Putamen (tissue), 1 donor: ENCODE results near the gene NAT10.

ENCODE experiments used
- DNase-seq: peaks from one replicate; pipeline ENCODE4 v3.0.0-alpha.2; 2016; ENCODE audit warnings: low spot score

NAT10 gene

DNA sequence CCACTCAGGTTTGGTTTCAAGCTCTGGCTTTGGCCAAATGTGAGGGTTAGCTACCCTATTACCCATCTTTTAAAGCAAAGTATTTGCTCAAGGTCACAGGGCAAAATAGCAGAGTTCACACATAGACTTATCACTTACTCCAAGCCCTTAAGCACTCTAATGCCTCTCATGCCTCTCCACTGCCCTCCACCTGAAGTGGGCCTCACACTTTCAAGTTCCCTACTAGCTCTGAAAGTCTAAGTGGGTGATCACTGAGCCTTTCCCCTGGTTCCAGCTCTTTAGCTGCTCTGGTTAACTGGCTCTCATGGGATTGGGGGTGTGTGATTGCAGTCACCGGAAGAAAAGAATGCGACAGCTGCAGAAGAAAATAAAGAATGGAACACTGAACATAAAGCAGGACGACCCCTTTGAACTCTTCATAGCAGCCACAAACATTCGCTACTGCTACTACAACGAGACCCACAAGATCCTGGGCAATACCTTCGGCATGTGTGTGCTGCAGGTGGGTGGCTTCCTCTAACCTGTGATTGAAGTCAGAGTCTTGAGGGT, 6.4 kb downstream of the NAT10 start:
- DNase-seq: no peak

DNA sequence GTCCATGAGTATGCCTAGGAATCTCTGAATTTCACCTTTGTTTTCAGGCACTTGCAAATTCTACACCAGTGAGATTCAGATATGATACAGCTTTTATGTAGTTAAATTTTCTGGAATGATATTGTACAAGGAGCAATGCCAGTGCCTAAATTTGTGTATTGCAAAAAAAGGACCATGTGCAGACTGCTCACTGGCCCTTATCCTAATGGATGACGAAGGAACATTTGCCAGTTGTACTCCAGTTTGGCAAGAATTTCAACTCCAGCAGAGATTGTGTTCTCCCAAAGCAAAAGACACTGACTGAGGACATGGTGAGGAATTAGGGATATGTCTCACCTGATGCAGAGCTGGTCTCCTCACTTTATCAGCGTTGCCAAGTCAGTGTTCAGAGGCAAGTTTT, 8.6 kb downstream of the NAT10 start:
- no peak for DNase-seq

DNA sequence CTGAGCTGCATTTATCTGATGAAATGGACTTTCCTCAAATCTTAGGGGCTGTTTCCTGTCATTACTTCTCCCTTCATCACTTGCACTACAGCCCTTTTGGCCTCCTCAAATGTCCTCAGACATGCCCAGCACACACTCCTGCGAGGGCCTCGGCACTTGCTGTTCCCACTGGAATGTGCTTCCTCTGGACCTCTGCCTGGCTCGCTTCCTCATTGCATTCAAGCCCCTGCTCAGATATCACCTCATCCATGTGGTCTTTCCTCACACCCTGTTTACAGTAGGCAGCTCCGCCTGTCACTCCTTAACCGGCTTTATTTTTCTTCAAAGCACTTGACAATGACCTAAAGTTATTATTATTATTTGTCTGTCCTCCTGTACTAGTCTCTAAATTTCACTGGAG, 9.0 kb downstream of the NAT10 start:
- DNase-seq: no peak

DNA sequence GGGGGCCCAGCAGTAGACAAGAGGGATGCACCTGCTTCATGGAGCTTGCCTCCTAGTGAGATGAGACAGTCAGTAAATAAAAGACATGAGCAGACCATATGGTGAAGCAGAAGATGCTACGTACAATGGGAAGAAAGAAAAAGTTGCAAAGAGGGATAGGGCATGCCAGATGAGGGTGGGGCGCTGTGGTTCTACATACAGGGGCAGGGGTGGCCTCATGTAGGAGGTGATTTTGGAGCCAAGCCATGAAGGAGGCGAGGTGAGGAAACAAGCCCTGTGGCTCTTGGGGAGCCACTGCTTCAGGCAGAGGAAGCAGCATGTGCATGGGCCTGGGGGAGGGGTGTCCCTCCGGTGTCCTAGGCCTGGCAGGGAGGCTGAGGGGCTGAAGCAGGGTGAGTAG, 15.2 kb downstream of the NAT10 start:
- DNase-seq: no peak

DNA sequence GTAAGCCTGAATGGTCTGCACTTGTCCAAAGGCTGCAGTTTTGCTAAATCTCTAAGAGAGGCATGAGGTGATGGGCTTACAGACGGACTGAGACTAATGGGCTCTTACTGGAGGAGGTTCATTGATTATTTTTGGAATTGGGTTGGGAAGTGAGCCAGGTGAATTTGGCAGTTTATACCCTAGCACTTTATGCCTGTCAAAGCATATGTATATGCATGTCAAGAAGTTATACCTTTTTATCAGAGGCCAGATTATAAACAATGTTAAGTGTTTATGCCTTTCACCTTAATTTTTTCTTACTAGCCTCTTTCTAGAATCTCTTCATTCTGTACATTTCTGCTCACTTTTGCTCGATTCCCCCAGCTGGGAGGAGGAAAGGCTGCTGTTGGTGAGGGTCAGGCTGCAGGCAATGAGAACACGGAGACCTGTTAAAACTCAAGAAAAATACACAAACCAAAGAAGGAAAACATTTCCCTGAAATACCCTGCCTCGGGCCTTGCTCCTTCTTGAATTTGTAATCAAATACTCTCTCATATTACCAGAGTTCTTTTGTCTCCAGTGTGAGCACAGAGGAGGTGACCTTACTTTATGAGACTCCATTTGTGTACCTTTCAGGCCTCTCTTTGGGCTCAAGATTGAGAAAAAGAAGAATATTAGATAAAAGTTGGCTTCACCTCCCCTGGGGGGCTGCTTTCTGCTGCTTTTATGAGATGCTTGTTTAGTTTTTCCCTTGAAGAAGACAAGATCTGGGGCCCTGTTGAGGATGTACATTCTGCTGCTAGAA, 19.6 kb downstream of the NAT10 start:
- DNase-seq: no peak

DNA sequence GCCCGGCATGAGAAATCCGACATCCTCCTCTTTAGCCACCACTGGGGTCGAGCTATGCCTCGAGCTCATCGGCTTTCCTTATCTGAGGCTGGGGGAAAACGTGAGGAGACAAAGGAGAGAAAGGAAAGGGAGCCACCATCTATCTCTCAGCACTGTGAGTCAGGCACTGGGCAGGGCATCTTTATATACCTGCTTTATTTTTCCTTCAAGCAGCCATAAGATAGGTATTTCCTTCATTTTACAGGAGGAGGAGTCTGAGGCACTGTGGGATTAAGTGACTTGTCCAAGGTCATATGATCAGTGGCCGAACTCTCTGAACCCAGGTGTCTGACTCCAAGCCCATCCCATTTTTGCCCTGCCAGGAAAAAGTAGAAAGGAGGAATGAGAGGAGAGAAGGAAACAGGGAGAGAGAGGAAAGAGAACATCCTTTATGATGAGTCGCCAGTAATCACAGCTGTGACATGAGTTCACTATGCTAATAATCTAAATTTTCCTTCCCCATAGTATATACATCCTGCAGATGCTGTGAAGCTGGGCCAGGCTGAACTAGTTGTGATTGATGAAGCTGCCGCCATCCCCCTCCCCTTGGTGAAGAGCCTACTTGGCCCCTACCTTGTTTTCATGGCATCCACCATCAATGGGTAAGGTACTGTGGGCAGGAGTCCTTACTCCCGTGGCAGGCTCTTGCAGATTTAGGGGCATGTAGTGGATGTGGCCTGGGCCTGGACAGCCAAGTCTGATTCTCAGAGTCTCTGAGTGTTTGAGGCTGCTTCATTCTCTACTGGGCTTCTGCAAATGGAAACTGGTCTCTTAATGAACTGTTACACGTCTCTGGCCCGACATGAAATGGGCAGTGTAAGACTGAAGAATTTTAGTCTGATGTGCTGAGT, 21.8 kb downstream of the NAT10 start:
- no peak for DNase-seq

DNA sequence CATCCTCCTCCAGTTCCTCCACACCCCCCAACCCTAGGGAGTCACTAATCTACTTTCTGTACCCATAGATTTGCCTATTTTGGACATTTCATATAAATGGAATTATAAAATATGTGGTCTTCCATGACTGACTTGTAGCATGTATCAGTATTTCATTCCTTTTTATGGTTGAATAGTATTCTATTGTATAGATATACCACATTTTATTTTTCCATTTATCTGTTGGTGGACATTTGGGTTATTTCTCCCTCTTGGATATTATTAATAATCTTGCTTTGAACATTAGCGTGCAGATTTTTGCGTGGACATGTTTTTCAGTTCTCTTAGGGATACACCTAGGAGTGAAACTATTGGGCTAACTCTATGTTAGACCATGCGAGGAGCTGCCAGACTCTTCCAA, 23.4 kb downstream of the NAT10 start:
- DNase-seq: no peak

DNA sequence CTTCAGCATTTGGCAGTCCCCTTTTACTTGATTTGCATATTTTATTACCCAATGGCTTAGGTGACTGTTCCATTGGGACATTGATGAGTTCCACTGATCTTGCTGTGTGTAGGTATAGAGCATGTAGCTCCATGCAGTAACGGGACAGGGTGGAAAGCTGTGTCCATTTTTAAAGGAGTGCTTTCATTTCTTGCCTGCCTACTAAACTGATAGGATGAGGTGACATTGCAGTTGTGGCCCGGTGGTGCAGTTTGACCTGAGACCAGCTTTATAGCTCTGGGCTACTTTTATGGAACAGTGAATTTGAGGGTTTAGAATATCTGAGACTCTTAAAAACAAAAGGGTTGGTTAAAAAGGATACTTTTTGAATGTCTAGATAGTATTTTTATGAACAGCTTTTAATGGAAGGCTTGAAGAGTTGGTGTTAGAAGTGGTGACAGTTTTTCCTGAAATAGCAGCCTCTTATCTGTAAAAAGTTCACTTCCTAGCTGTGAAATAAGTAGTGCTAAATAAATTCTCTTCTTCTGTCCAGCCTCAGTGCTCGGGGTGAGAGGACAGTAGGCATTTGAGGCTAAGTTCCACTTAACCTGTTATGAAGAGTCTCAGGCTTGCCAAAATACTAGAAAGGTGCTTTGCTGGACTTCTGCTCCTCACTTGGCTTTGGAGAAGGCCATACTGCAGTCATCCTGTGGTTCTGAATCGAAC, 27.0 kb downstream of the NAT10 start:
- no peak for DNase-seq

DNA sequence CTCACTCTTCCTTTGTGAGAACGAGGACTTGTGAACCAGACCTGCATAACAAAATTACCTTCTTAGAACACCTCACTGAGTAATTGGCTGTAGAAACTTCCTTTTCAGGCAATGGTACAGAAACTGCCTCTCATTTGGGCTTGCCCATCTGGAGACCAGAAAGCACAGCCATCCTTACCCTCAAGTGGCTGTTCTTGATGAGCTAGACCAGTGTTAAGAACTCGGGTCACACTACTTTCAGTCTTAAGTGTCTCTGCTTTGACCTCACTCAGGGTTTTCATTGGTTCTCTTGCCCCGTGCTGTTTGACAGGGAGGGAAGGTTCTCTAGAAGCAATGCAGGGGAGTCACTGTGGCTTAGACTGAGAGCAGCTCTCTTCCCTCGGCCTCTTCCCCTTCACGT, 29.3 kb downstream of the NAT10 start:
- DNase-seq: no peak

DNA sequence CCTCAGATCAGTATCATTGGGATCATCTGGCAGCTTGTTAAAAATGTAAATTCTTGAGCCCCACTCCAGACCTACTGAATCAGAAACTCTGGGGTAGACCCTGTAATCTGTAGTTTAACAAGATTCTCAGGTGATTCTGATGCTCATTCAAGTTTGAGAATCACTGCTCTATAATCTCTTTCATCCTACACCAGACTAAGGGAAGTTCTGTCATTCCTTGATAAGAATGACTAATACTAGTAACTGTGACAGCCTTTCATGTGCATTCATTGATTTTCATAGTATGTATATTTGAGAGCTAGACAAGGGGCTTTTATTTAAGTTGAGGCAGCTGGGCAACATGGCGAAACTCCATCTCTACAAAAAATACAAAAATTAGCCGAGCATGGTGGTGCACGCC, 30.0 kb downstream of the NAT10 start:
- DNase-seq: no peak

DNA sequence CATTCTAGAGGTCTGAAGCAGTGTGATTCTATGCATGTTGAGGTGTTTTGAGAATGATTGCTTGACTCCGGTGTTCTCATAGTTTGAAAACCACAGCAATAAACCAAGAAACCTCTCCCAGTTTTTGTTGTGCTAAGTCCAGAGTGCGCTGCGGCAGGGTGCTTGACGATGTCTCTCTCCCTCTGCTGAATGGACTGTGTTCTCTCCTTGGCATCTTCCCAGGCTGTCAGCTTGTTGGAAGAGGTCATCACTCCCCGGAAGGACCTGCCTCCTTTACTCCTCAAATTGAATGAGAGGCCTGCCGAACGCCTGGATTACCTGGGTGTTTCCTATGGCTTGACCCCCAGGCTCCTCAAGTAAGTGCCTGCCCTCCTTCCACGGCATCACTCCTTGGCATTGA, 31.0 kb downstream of the NAT10 start:
- no peak for DNase-seq

DNA sequence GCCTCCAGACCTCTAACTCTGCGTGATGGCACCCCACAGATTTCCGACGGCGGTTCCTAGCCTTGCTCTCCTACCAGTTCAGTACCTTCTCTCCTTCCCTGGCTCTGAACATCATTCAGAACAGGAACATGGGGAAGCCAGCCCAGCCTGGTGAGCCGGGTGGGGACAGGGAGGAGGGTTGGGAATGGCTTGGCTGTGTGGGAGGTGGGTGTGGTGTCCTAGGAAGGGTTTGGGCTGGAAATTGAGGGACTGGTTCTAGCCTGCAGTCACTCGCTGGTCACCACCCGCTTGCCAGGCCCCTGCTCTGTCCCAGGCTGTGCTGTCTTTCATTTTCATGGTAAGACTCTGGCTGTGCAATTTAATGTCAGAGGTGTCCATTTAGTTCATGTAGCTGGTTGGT, 33.9 kb downstream of the NAT10 start:
- DNase-seq: no peak

DNA sequence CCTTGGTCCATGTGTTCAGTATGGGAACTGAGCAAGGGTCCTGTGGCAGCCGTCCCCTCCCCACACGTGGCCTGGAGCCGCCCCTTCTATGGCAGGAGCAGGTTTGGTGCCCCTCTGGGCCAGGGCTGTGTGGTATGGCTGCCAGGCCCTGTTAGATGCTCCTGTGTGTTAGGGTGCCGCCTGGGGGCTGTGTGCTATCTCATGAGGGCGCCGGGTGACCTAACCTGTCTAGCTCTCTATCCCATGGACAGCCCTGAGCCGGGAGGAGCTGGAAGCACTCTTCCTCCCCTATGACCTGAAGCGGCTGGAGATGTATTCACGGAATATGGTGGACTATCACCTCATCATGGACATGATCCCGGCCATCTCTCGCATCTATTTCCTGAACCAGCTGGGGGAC, 34.7 kb downstream of the NAT10 start:
- DNase-seq: no peak

DNA sequence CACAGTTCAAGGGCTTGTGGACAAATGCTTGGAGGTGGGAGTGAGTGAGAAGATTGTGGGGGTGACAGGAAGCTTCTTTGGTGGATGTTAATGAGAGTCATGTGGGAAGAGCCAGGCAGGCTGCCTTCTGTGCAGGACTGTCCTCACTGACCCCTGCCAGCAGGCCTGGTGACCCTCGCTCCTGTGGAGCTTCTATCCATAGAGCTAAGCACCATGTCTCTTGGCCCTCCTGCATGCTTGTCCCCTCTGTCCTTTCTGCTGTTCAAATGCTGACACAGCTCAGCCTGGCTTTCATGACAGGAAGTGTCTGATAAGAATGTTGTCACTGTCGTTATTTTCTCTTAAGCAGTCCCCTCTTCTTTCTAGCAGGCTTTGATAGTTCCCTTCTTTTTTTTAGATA, 37.6 kb downstream of the NAT10 start:
- DNase-seq: no peak

DNA sequence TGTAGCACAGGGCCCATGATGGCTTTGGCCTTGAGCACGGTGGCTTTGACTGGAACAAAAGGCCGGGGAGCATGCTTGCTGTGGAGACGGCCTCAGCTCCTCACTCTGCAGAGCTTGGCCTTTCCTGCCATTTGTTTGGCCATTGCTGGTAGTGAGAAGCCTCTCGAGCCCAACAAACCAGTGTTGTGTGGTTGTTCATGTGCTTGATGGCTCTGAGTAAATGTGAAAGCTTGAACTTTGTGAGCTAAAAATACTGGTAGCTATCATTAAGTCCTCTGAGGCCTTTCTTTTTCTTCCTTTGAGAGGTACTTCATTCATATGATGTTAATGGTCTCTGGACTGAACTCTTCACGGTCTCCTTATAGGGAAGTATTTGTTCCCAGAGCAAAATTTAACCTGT, 39.6 kb downstream of the NAT10 start:
- DNase-seq: no peak

DNA sequence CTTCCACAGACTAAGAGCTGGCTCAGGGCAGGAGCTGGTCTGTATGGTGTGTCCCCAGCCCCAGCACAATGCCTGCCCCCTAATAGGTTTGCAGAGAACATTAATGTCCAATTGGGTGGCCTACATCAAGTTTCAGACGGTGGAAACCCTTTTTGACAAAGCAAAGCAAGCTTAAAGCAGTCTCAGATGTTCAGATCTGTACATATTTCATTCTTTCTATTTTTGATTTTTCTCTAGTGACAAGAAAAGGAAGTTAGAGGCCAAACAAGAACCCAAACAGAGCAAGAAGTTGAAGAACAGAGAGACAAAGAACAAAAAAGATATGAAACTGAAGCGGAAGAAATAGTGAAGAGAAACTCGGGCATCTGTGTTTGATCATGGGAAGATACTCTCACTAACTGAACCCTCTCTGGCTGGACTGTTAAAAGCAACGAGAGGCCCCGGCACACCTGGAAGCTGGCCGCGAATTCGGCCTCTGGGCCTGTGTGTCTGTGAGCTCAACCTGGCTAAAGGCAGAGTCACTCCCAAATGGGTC, 40.5 kb downstream of the NAT10 start:
- DNase-seq: no peak

DNA sequence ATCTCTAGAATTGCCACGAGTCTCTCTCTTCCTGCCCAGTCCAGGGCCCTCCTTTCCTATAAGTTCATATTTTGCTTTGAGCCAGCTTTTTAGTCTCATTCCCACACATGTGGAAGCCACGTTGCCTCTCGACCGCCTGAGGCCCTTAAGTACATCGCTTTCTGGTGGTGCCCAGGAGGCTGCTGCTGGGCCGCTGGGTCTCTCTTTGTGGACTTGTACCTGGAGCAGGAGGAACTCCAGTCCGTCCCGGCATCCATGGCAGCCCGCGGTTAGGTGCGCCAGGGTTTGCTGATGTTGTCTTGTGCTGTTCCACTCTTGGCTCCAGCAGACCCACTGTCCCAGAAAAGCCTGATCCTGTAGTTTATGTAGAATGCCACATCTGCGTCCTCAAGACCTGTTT, 41.0 kb downstream of the NAT10 start:
- DNase-seq: no peak

DNA sequence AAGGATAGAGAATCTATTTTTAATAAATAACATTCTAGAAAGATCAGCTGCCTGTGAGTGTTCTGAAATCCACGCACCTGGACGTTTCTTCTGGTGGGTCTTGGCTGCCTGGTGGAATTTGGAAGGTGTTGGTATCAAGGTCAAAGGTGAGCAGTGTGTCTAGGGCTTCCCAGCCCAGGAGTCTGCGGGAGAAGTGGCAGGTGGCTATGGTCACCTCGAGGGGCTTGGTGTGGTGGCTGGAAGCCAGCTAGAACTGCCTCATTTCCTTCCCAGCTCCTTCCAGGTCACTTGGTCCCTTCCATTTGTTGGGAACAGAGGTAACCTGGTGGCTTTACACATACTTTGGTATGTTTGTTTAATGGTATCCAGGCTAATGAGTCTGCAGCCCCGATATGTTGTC, 41.4 kb downstream of the NAT10 start:
- no peak for DNase-seq

DNA sequence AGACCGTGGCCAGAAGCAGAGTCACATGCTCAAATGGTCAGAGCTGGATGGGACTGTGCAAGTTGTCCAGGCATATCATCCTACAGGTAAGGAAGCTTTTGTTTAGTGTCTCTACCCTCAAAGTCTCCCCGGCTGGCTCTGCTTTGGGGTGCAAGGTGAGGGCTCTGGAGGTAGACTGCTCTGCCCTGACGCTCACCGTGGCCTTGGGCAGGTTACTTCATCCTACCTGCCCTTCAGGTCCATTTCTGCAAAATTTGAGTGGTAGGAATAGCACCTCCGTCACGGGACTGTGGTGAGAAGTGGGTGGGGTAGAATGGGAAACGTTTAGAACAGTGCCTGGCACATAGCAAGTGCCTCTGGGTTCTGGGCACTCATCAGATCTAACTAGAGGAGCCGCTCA, 42.2 kb downstream of the NAT10 start:
- no peak for DNase-seq

DNA sequence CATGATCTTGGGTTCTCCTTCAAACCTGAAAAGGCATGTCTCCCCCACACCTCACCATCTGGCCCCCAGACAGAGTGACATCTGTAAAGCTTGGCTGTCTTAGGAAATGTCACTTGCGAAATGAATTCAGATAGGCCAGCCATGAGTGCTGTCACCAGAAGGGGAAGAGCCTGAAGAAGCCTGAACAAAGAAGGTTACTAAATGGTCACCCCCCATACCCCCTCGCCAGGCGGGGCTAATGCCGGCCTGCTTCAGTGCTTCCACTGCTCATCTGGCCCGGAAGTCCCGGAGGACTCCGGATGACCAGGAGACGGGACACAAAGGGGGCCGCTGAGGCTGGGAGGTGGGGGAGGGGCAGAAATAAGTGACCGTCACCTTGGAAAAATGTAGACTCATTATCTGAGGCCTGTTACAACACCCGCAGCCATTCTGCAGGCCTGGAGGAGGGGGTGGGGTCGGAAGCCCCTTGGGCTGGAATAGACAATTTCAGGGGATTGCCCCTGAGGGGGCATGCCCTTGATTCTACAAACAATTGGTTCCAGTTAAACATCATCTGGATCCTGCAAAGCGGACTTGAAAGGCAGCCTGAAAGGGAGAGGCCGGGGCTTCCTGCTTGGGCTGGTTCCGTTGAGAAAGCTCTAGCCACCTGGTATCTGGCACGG, 43.2 kb downstream of the NAT10 start:
- no peak for DNase-seq

DNA sequence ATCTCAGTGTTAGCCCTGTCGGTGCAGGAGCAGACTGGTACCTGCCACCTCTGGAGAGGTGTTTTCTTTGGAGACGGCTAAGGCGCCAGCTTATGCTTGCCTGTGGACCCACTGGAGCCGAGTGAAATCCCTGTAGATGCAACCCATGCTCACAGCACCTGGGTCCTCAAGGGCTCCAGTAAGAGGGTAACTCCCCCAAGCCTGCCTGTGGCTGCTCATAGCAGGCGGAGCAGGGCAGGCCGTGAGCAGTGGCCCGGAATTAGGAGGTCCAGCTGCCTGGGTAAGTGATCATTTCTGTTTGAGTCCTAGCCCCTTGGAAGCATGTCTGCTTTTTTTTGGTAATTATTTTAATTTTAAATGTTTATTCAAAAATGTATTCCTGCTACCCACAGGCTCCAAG, 43.8 kb downstream of the NAT10 start:
- DNase-seq: no peak

DNA sequence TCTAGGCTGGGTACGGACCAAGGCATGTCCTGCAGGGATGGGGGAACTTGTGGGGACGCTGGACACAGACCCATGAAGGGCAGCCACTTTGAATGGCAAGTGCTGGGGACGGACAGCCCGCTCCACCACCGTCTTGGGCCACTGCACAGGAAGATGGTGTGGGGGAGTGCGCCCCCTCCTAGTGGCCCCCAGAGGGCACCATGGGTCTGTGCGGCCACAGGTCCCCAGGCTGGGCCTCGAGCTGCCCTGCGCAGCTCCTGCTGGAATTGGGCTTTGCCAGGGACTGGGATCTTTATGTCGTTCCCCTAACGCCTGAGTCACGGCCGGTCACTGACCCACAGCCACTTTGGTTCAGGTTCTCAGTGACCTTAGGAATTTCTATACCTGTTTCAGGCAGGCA, 44.4 kb downstream of the NAT10 start:
- no peak for DNase-seq
